CD4-positive, alpha-beta T cell treated with Interleukin-4 for 4 hours (primary cell): Measurements from ENCODE around the gene GBF1.
"Not testable (repeated sequence)": the region's sequence is repeated elsewhere in the genome, so short reads cannot be mapped to it uniquely, and the experiment has no call there.

ENCODE experiments used
- DNase-seq: peaks from one replicate; pipeline ENCODE4 v3.0.0-alpha.2; 2020

The GBF1 gene

DNA sequence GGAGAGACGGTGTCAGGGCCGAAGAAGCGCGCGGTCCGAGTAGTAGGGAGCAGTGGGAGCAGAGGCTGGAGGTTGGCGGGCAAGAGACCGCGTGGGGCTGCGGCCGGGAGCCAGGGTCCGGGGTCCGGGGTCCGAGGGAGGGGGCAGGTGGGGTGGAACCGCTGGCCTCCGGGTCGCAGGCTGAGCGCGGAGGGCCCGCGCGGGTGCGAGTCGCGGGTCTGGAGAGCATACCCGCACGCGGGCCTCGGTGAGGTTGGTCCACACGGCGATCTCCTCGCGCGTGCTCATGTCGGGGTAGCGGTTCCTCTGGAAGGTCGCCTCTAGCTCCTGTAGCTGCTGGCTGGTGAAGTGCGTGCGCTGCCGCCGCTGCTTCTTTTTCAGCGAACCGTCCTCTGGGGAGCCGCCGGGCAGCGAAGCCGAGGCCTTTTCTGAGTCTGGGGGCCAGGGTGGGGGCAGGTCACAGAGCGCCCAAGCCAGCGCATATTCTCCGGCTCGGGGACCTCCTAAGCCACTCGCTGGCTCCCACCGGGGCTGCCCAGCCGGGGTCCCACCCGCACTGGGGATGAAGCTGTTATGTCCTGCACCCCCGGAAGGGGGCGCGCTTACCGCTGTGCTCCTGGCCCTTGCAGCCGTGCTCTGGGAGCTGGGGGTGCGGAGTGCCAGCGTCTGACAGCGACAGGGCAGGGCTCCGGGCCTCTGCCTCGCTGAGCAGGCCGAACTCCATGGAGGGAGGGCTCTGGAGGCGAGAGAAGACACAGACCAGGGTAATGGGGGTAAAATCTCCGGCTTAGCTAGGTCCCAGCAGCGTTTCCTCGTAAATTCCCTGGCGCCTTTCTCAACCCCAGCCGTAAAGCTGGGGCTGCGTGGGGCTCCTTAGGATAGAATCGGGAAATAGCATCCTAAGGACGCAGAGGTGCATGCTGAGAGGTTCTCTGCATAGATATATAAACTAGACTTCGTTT, 13.7 kb upstream of the GBF1 start:
- peak; percentile 36 for DNase-seq

DNA sequence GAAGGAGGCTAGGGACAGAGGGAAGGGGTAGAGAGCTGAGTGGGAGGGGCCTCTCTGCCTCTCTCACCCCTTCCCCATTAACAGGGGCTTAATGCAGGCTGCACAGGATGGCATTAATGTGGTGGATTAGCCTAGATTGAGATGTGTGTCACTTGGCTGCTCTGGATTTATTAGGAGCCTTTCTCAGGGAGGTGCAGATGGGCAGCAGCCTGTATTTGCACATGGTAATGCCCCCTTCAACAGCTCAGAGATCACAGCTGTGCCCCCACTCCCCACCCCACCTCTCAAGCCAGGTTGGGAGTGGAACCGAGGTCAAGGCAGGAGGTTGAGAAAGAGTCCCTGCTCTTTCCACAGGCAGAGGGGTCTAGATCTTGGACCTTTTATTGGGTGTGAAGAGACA, 11.3 kb upstream of the GBF1 start:
- no peak for DNase-seq

DNA sequence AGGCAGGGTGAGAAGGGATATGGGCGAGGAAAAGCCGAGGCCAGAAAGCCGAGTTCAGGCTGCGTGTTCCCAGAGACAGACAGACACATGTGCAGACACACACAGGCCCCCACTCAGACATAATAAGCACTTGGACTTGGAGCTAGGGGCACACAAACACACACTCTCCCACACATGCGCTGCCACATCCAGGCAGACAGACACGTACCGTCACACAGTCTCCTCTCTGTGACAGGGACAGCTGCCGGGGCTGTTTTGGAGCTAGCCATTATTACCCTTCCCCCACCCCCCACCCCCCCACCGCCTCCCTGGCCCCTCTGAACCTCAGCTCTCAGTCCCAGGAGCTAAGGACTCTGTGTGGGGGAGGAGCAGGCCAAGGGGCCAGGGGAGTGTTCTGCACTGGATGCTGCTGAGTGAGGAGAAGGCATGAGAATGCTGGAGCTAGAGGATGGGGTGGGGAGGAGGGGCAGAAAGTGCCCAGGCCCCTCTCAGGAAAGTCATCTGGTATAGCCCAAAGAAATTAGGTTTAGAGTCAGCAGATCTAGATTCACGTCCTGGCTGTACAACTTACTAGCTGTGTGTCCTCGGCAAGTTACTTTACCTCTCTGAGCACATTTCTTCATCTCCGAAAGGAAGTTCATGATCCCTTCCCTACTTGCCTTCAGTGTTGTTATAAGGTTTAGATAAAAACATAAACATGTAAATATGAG, 10.3 kb upstream of the GBF1 start:
- no peak for DNase-seq

DNA sequence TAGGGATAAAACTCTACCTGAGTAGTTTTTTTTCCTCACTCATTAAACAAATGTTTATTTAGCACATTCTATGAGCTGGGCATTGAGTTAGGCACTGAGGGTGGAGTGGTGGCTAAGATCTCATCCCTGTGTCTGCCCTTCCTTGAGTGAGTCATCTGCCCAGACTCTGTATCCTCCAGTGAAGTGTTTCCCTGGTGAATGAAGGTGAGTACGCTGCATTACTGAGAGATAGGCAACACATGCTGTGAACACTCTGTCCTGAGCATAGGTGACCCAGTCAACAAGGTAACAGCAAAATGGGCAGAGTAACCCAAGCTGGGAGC, 9.8 kb upstream of the GBF1 start:
- no peak for DNase-seq

DNA sequence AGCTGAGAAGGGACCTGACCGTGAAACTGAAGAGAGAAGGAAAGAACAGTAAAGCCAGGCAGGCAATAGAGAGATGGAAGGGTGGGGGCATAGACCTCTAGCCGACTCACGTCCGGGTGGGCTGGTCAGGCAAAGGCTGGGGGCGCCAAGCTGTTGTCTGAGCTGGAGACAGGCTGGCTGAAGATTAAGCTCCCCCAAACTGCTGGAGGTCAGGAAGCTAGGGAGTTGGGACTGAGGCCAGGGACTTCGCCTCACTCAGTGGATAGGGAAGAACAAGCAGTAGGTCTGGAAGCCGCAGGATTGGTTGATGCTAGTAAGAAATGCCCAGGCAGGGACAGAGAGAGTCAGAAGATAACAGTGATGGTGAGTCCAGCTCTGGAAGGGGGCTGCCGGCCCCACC, 9.3 kb upstream of the GBF1 start:
- no peak for DNase-seq

DNA sequence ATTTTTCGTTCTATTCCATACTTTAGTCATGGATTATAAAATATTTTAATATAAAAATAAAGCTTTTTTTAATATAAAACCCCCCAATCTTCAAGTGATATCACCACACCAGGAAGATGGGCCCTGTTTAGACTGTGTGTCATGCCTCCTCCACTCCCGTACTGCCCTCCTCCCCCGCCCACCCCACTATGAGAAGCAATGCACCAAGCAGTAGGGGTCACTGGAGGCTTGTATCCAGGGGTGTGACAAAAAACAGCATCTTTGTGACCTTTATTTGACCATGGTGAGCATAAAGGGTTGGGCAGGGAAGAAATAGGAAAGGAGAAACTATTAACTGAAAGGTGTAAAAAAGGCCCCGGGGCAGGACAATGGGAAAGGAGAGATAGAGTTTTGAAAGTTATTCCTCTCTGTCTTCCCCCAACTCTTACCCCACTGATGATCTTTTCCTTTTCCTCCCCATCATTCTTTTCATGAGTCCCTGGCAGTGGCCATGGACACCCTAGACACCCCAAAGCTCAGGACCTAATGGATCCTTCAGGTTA, 7.5 kb upstream of the GBF1 start:
- DNase-seq: no peak

DNA sequence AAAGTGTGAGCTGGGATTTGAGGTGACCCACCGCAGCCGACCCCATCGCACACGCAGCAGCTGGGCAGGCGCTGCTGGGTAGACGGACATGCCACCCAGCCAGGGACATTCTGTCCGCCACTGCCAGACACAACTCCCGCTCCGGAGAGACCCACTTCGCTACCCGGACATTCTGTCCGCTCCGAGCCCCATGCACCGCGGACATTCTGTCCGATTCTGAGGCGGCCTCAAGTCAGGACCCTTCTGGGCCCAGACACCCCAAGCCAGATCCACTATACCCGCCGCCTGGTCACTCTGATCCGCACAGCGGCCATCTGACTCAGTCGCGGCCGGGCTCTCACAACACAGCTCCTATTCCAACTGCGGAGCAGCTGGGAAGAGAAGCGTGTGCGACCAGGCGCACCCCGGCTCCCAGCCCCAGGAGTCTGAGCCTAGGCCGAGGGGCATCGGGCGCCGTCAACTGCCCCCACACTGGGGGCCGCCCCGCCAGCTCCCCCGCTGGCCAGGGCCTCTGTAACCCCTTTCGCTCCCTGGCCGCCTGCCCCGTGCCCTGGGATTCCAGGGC, 4.8 kb upstream of the GBF1 start:
- DNase-seq: no peak

DNA sequence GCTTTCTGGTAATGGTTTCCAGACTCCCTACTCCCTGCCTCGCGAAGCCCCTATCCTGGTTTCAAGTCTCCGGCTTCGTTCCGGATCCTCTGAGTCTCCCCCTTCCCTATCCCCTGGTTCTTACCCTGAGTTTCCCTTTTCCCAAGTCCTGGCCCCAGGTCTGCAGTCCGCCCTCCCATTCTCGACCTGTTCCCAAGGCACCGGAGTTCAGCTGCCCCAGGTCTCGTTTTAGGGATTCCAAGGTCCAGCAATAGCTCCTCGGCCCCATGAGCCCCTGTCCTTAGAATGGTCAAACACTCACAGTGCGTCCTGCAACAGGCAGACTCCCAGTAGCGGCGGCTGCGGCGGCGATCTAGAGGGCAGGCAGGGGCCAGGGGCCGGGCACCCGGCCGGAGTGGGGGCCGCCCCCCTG, 4.3 kb upstream of the GBF1 start:
- no peak for DNase-seq

DNA sequence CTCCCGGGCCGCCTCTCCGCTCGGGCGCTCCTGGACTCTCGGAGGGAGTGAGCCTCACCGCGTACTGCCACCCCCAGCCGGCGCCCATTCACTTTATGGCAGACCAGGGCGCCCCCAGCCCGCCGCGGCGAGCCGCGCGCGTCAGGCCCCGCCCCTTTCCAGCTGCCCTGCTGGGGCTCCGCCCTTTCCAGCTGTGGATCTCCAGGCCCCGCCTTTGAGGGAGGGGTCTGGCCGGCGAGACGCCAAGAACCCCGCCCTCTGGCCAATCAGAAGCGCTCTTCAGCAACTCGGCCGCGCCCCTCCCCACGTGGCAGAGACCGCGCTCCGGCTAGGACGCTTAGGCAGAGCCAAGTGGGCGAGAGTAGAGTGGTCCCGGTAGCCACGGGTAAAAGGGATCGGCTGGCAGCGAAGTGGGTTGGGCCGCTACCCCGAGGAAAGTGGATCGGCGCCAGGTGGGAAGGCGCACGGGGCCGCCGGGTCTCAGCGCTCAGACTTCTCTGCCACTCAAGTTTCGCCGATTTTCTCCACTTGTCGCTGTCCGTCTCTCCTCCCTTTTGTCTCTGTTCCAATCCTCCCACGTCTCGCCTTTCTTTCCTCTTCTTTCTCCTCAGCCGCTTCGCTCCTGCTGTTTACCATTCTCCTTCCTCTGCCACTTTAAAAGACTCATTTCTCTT, 3.8 kb upstream of the GBF1 start, which contains the start of gene PITX3:
PITX3 (minus strand) TSS at position 69 of the 674 bp plus-strand sequence. CDS start 9,432 bp downstream, outside the sequence.
- DNase-seq: peak; percentile 87

DNA sequence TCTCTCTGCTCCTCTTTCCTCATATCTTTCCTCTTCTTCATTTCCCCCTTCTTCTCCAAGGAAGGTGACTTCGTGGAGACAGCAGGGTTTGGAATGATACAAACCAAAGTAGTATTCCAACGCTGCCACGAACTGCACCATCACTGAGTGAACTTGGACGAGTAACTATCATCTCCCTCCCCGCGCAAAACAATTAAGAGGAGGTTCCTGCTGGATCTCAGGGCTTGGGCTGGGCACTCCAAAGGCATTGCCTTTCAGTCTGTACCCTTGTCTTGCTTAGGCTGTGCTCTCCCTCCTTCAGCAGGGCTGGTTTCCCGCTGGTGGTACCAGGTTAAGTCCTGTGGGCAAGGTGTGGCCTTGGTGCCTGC, 3.2 kb upstream of the GBF1 start:
- no peak for DNase-seq

DNA sequence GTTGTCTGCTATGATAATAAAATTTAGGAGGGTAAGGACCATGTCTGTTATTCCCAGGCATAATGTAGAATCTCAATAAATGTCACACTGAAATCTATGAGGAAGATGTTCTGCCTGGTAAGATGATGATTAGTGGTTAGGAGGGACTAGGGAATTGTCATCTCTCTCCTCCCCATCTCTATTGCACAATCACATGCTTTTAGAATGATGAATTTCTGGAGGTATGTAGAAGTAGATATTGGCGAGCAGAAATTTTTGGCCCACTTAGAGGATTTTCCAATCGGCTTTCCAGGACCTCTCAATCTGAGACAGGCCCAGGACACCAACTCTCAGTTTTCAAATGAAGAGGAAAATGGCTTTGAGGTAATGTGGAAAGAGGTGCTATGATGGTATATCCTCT, 2.0 kb upstream of the GBF1 start:
- no peak for DNase-seq

DNA sequence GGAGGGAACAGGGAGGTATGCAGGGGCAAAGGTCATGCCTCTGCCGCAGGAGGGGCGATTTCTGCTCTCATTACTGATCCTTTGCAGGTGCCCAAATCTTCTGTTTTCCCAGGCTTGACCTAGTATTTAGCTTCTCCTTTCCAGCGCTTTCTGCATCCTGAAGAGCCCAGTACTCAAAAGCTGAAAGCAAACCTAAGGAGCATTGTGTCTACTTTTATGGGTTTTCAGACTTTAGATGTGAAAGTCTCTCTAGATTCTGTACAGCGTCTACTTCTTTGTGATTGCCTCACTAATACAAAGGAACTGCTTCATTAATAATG, 560 bp downstream of the GBF1 start:
- DNase-seq: no peak

DNA sequence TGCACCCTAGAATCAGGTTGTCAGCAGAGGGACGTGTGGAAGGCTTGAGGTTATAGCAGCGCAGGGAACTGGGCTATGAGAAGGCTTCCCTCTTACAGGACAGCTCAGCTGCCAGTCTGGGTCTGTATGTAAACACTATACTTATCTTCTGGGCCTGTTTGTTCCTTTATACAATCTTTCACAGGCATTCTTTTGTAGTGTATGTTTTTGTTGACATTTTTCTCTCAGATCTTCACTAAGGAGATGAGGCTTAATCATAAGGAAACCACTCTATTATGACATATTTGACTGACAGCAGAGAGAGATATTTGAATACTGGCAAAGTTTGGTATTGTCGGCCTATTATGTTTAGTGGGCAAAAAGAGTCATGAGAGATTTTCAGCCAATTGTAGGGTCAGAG, 929 bp downstream of the GBF1 start:
- DNase-seq: no peak

DNA sequence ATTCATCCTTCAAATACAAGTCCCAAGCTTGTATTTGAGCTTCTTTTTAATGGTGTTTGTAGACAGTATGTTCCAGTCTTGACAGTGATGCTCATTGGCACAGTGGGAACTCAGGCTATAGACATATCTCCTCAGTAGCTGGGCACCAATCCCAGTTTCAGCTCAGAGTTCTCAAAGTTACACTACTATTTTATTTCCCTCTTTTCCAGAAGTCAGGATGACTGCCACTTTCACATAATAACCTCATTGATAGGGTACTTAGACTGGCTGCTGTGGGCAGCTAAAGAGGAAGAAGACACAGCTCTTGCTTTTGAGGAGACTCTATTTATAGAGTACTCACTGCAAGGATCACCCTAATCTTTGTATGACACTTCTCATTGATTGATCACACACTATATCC, 2.4 kb downstream of the GBF1 start:
- DNase-seq: no peak

DNA sequence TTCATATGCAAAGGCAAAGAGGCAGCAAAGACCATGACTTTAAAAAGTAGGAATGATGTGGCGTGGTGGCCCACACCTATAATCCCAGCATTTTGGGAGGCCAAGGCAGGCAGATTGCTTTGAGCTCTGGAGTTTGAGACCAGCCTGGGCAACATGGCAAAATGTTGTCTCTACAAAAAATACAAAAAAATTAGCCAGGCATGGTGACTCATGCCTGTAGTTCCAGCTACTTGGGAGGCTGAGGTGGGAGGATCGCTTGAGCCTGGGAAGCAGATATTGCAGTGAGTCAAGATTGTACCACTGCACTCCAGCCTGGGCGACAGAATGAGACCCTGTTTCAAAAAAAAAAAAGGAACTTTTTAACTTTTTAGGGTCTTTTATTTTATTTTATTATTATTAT, 7.2 kb downstream of the GBF1 start:
- not testable (repeated sequence) for DNase-seq

DNA sequence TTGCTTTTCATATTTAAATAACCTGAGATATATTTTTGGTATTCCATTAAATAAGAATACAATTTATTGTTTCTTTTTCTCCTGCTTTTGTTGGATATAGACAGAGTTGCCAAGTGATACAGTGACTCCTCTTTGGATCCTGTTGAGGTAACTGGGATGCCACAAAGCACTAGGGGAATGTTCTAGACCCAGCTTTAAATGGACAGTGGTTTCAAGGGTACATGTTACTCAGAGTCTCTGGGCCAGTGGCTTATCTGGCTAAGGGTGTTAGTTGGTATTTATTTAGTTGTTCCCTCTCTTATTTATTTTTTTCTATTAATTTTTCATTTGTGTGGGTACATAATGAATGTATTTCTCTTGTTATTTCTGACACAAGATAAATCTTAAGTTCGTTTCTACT, 9.1 kb downstream of the GBF1 start:
- DNase-seq: no peak

DNA sequence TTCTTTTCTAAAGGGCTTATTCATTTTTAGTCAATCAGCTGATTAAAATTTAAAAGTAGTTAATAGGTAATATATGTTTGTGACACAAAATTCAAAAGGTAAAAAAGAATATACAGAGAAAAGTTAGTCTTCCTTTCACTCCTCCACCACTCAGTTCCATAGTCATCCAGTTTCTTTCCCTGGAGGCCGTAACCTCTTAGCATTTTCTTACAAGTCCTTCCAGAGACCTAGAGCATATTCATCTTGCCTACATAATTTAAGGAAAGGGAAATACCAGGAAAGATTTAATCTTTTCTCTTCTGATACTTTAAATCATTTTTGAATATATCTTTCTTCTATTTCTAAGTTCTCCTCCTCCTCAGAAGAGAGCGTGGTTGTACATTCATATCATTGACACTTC, 10.1 kb downstream of the GBF1 start:
- no peak for DNase-seq

DNA sequence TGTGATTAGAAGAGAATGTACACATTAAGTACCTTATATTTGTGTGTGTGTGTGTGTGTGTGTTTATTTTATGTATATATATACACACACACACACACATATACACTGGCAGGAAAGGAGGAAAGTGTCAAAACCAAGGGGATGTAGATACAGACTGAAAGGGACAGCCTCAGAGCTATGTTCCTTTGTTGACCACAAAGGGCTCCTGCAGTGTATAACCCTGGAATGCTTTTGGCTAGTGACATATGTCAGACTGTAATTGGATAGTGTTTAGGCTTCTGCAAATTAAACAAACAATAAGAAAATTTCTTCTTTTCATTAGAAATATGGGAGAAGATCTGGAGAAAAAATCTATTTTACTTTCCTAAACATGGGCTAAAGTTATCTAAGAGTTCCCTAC, 15.9 kb downstream of the GBF1 start:
- DNase-seq: no peak

DNA sequence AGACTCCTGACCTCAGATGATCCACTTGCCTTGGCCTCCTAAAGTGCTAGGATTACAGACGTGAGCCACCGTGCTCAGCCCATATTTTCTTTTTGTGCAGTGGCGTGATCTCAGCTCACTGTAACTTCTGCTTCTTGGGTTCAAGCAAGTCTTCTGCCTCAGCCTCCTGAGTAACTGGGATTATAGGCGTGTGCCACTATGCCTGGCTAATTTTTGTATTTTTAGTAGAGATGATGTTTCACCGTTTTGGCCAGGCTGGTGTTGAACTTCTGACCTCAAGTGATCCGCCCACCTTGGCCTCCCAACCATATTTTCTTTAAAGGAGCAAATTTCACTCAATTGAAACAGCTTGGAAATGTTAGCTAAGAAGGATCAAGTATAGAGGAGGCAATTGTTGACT, 16.5 kb downstream of the GBF1 start:
- no peak for DNase-seq

DNA sequence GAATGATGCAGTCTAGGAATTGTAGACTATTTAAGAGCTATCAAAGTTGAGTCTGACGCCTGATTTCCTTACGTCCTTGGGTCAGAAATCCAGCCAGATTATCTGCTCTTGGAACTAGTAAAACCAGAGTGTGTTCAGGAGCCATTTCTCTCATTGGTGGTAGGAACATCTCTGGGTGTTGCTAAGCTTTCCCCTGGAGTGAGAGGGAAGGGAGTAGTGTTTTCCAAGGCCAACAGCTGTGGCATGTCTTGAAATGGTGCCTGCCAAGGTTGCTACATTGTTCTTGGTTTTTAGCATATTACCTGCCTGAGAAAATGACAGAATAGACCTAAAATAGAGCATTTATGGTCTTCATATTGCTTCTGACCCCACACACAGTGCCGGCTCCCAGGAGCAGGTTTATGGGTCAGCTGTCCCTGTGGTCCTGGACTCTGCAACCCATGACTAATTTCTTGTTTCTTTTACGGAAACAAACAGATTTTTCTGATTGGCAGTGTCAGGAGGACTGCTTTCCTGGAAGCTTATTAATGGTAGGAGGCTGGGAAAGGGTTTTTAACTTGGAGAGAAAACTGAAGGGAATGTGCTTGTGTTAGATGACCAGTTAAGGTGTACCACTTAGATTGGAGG, 17.5 kb downstream of the GBF1 start:
- DNase-seq: no peak

DNA sequence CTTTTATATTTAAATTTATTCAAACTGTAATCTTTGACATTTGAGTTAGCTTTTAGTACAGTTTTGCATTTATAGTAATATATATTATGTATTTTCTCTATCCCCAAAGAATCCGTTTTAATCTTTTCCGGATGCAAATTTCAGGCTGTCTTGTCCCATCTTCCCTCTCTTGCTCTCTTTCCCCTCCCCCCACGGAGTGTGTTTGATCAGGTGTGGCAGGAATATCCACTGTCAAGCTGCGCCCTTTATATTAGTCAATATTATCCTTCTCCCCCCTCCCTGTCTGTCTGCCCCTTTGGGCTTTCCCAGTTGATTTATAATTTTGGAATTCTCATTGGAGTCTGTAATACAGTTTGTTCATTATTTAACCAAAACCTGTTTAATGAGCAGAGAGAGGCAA, 19.0 kb downstream of the GBF1 start:
- DNase-seq: no peak

DNA sequence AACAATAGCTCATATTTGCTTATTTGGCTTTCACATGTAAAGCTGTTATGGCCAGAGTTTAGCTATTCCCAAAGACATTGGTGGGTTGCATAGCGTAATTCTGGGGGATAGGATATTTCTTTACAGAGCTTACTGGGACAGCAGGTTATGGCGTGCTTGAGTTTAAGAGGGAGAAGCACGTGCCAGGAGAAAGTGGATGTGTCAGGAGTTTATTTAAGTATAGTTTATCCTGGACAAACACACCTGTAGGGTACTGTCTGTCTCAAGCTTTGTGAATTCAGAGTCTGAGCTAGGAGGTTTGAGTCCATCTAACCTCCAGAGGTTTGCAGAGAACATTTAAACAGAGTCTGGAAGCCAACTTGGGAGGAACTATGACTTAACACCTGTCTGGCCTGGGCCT, 21.3 kb downstream of the GBF1 start:
- DNase-seq: no peak

DNA sequence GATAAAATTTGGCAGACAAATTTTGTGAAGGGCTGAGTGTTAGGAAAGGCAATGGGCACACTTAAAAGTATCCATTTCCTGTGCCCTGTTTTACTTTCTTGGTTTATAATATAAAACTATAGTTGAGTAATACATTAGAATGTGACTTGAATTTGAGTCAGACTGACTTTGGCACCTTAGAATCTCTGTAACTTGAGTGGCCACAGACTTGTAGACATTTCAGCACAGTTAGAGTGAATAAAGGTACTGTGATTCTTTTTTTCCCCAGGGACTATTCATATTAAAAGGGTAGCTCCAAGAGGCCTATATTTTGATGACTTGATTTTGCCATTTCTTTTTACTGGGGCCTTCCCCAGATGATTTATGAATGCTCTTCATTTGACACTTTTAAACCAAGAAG, 22.4 kb downstream of the GBF1 start:
- DNase-seq: no peak
